ENCODE results near the gene TRAPPC6A.

DNA sequence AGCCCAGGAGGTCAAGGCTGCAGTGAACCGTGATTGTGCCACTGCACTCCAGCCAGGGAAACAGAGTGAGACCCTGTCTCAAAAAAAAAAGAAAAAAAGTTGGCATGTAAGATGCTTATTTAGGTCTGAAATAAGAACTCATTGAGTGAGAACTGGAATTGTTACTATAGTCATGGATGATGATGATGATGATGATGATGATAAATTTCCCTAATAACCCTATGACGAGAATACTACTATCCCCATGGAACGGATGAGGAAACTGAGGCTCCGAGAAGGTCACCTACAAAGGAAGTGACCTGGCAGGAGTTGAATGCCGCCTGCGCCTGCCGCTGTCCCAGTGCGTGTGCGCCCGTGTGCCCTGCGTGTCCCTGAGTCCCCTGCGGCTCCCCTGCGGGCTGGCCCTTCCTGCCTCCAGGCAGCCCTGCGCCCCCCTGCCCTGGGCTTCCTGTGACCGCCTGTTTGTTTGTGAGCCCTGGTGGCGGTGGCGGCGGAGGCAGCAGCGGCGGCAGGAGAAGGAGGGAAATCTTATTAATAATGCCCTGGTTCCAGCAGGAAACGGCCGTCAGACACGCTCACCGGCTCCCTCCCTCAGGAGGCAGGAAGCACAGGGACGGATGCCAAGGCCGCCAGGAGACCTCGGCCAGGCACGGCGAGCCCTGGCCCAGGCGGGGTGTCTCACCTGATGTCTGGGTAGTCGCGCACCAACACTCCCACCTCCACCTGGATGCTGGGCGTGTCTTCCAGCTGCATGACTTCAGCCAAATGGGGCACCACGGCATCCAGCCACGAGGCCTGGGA, 37.6 kb upstream of the TRAPPC6A start:
- TF ChIP-seq, protein P1, sequence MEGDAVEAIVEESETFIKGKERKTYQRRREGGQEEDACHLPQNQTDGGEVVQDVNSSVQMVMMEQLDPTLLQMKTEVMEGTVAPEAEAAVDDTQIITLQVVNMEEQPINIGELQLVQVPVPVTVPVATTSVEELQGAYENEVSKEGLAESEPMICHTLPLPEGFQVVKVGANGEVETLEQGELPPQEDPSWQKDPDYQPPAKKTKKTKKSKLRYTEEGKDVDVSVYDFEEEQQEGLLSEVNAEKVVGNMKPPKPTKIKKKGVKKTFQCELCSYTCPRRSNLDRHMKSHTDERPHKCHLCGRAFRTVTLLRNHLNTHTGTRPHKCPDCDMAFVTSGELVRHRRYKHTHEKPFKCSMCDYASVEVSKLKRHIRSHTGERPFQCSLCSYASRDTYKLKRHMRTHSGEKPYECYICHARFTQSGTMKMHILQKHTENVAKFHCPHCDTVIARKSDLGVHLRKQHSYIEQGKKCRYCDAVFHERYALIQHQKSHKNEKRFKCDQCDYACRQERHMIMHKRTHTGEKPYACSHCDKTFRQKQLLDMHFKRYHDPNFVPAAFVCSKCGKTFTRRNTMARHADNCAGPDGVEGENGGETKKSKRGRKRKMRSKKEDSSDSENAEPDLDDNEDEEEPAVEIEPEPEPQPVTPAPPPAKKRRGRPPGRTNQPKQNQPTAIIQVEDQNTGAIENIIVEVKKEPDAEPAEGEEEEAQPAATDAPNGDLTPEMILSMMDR (IDR thresholded peaks at IDR 0.05; ENCODE audit: low read depth, low read length, poor library complexity, severe bottlenecking): no peak
- no peak for TF ChIP-seq EZH2phosphoT487 (IDR thresholded peaks at IDR 0.05; ENCODE audit: borderline replicate concordance, low read length)
